GM12864 (cell line): Measurements from ENCODE around the gene TCAIM.

Experiments used
- DNase-seq: peaks from one replicate; pipeline ENCODE4 v3.0.0-alpha.2; 2011; ENCODE audit warnings: low read depth
- H3K4me3 ChIP-seq: 2 replicates; pipeline ENCODE4 v1.5.1; 2011; ENCODE audit warnings: mild to moderate bottlenecking, low read depth, low read length, control low read depth
- TF ChIP-seq, protein P1 (sequence below): IDR thresholded peaks from 2 replicates; pipeline ENCODE4 v1.5.1; 2011; ENCODE audit warnings: low read depth, mild to moderate bottlenecking, moderate library complexity, low read length, control low read depth, inconsistent platforms; ENCODE audit errors: missing control alignments

The TCAIM gene

DNA sequence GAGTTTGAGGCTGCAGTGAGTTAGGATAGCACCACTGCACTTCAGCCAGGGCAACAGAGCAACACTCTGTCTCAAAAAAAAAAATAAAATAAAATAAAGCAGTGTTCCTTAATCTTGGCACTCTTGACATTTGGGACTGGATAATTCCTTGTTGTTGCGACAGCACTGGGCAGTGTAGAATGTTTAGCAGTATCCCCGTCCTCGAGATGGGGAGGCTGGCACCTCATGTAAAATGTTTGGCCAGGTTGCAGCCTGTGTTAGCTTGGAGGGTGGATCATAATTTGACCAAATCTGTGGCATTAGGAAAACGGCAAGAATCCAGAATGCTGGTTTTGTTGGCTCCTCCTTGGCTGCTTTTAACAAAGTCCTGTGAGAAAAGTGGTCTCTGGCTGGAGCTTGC, 91.9 kb downstream of the TCAIM start:
- no peak overlapping the region for H3K4me3 ChIP-seq
- no peak for DNase-seq
- TF ChIP-seq, protein P1, sequence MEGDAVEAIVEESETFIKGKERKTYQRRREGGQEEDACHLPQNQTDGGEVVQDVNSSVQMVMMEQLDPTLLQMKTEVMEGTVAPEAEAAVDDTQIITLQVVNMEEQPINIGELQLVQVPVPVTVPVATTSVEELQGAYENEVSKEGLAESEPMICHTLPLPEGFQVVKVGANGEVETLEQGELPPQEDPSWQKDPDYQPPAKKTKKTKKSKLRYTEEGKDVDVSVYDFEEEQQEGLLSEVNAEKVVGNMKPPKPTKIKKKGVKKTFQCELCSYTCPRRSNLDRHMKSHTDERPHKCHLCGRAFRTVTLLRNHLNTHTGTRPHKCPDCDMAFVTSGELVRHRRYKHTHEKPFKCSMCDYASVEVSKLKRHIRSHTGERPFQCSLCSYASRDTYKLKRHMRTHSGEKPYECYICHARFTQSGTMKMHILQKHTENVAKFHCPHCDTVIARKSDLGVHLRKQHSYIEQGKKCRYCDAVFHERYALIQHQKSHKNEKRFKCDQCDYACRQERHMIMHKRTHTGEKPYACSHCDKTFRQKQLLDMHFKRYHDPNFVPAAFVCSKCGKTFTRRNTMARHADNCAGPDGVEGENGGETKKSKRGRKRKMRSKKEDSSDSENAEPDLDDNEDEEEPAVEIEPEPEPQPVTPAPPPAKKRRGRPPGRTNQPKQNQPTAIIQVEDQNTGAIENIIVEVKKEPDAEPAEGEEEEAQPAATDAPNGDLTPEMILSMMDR, result no peak

DNA sequence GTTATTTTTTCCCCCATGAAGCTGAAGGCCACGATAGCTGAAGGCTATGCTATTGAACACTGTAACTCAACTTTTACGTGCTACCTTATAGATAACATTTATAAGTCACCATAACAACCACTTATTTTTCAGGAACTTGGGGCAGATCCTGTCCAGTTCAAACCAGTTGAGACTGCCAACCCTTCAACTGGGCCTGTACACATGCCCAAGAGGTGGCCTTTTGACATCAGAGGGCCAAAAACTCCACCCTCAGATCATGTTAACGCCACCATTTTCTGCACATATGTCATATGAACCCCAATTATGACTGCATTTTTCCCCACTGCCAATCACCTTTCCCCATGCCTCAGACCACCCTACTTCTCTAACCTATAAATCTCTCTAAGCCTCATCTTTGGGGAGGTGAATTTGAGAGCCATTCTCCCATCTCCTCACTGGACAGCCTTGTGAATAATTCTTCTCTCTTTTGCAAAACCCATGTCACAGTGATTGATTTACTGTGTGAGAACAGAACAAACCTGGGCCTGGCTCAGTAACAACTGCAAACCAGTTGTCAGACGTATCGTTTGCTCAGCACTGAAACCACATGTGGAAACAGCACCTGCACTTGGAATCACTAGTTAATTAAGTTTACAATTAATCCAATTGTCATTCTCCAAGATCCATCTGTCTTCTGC, 96.4 kb downstream of the TCAIM start:
- no peak overlapping the region for H3K4me3 ChIP-seq
- TF ChIP-seq, protein P1, result no peak
- no peak for DNase-seq

DNA sequence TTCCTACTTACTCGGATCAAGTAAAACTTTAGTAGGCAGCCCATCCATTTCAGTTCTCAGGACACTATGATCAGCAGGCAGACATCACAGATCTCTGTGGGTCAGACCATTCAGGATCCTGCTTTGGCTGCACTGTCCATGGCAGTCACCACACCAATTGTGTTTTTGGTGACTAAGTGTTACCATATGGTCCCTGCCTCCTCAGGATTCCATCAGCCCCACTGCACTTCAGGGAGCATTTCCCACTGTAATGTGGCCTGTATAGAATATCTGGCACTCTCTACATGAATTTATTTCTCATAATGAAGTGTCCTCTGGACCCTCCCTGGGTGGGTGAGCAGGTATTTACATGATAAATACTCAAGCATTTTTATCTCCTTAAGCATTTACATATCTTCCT, 97.6 kb downstream of the TCAIM start:
- TF ChIP-seq, protein P1, result no peak
- no peak overlapping the region for H3K4me3 ChIP-seq
- no peak for DNase-seq

DNA sequence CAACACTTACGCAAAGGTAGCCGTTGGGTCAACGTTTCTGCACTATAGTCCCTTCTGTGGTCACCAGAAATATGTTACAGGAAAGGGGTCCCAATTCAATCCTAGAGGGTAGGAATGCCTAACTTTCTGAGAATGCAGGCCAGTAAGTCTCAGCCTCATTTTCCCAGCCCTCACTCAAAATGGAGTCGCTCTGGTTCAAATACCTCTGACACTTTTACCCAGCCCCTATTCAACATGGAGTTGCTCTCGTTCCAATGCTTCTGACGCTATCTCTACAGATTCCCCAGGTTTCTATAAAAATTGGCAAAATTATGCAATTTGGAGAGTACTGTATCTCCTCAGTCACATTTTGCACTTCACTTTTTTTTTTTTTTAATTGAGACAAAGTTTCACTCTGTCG, 99.2 kb downstream of the TCAIM start:
- DNase-seq, result no peak
- H3K4me3 ChIP-seq, result no peak overlapping the region
- TF ChIP-seq, protein P1, result no peak

DNA sequence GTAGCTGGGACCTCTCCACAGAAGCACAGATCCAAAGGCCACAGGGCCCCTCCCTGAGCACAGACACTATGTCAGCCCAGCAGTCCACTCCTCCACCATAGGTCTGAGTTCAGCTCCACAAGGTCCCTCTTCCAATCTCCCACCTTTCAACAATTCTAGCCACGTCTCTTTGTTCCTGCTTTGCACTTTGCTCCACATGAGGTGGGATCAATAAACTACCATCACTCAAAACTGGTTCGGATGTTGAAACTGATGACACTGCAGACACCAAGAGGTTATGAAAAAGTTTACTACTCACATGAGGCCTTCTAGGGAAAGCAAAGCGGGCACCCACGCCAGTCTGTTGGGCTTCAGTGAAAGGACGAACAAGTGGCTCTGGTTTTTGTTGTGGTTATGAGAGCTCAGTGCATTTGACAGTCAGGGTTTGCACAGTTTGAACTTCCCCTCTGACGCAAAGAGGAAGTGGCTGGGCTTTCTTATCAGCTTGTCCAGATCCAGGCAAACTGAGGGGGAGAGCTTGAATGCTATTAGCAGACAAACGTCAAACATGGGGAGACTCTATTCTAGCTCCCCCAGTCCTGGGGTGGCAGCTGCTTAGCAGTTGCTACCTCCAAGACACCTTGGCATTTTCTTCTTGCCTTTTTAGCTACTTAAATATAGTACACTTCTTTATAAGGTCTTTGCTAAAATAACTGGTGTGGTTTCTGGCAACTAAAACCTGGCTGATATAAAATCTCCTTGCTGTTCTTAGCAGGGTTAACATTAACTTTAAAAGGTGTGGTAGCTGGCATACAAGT, 101.1 kb downstream of the TCAIM start:
- H3K4me3 ChIP-seq, result no peak overlapping the region
- DNase-seq, result peak; percentile 84
- TF ChIP-seq, protein P1, result no peak

DNA sequence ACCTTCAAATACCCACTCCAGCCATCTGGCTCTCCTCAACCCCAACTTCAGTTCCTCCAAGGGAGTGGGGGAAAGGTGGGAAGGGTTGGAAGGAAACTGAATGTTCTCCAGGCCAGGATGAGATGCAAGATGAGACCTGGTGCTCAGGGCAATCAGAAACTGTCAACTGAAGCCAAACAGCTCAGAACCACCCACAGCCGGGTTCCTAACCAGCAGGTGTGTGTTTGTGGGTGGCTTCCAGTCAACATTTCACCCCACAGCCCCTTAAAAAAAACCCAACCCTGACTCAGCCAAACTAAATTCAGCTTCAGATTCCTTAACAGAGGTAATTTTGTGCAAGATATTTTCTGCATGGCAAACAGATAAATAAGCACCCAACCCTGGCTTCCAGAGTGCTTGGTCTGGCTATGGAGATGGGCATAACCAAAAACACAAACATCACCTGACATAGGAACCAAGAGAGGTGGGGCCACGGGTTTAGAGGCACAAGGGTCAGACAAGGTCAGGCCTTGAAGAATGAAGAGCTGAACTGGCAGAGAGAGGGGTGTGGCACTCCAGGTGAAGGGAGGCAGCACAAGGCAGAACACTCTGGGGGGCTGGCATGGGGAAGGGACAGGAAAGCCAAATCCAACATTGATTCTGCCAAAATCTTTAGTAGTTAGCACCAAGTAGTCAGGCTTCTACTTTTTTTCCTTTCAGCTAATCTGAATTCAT, 104.2 kb downstream of the TCAIM start:
- H3K4me3 ChIP-seq, result no peak overlapping the region
- no peak for DNase-seq
- TF ChIP-seq, protein P1, result no peak
